Lung microvascular endothelial cell (primary cell): ENCODE results near the gene PHF12. TPM values are rescaled to one million over a fixed set of nuclear protein-coding genes. Genes with fewer than 3 reads are reported as not detected.

Source experiments
- DNase-seq, 2 donors: peaks; one replicate each; pipeline versions ENCODE4 v3.0.0 to v3.0.0-alpha.2; 2010; ENCODE audit warnings: low read depth in 2 of 2
- total RNA-seq: library from RNA; depleted of rRNA; stranded (reverse); fragments of >200 nt; gene quantifications from 2 replicates; pipeline ENCODE4 v1.2.1, GENCODE V29; 2014

PHF12 gene
- total RNA-seq, 1 donor from 2014 or later, result 6.5 TPM

- DNase-seq, result no peak
These were observed 24.3 kb upstream of the PHF12 start for GRCh38 chr17:28975646-28976045.

- no peak for DNase-seq
These were observed 23.7 kb upstream of the PHF12 start for GRCh38 chr17:28975031-28975430.

- no peak for DNase-seq
These were observed 23.1 kb upstream of the PHF12 start for GRCh38 chr17:28974451-28974850.

- peak in 1 of 2 donors; percentile 55 for DNase-seq
These were observed 22.1 kb upstream of the PHF12 start for GRCh38 chr17:28973425-28973824.

- DNase-seq, result no peak
These were observed 21.1 kb upstream of the PHF12 start for GRCh38 chr17:28972437-28972836.

- no peak for DNase-seq
These were observed 19.6 kb upstream of the PHF12 start for GRCh38 chr17:28970879-28971278.

GRCh38 chr17:28969706-28970393 is 18.5 kb upstream of the PHF12 start:
- DNase-seq, result peak in 1 of 2 donors; percentile 11

GRCh38 chr17:28968914-28969295 is 17.6 kb upstream of the PHF12 start:
- DNase-seq, result no peak

GRCh38 chr17:28968231-28968913 is 17.1 kb upstream of the PHF12 start:
- DNase-seq, result no peak

- DNase-seq, result no peak
These were observed 16.2 kb upstream of the PHF12 start for GRCh38 chr17:28967221-28968135.

- DNase-seq, result no peak
These were observed 12.5 kb upstream of the PHF12 start for GRCh38 chr17:28963841-28964240.

GRCh38 chr17:28963055-28963611 is 11.8 kb upstream of the PHF12 start:
- no peak for DNase-seq

- no peak for DNase-seq
These were observed 10.1 kb upstream of the PHF12 start for GRCh38 chr17:28961391-28961790.

- DNase-seq, result no peak
These were observed 9.1 kb upstream of the PHF12 start for GRCh38 chr17:28960256-28961061.

GRCh38 chr17:28959471-28959871 is 8.2 kb upstream of the PHF12 start:
- DNase-seq, result no peak

- no peak for DNase-seq
These were observed 7.6 kb upstream of the PHF12 start for GRCh38 chr17:28958820-28959455.

- no peak for DNase-seq
These were observed 6.7 kb upstream of the PHF12 start for GRCh38 chr17:28957992-28958355.

GRCh38 chr17:28957277-28957991 is 6.1 kb upstream of the PHF12 start:
- DNase-seq, result no peak

GRCh38 chr17:28956861-28957260 is 5.5 kb upstream of the PHF12 start:
- no peak for DNase-seq

- DNase-seq, result no peak
These were observed 4.8 kb upstream of the PHF12 start for GRCh38 chr17:28956112-28956511.
